ENCODE data around the gene SPSB1.
"Not testable (repeated sequence)": the region's sequence is repeated elsewhere in the genome, so short reads cannot be mapped to it uniquely, and the experiment has no call there.

Gene SPSB1

GRCh38 chr1:9362488-9362887 lies 69.8 kb downstream of the SPSB1 start:
- DNase-seq (ENCODE audit: low read depth in 3 of 3, low spot score in 1 of 3): no peak

DNA sequence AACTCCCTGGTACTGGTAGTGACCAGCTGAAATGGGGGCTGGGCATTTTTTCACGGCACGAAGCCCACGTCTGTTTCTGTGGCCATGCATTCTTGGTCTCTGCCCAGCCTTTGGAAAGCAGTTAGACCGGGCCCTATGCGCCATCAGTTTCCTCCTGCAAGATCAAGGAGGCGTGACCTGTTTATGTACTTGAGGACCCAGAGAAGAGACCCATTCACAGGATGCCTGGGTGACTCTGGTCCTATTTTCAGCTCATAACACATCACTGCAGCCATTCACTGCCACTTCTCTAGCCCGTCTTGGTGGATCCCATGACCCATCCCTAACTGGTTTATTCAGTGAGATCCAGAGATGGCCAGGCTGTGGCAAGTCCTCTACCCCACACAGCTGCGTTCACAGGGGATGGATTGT lies 70.4 kb downstream of the SPSB1 start:
- no peak for DNase-seq (ENCODE audit: low read depth in 3 of 3, low spot score in 1 of 3)

- no peak for DNase-seq (ENCODE audit: low read depth in 3 of 3, low spot score in 1 of 3)
Measured at GRCh38 chr1:9366298-9366697, 73.6 kb downstream of the SPSB1 start.

- no peak for DNase-seq (ENCODE audit: low read depth in 3 of 3, low spot score in 1 of 3)
Measured at GRCh38 chr1:9366943-9367780, 74.5 kb downstream of the SPSB1 start.

GRCh38 chr1:9367806-9368205 lies 75.1 kb downstream of the SPSB1 start:
- DNase-seq (ENCODE audit: low read depth in 3 of 3, low spot score in 1 of 3): no peak

- DNase-seq (ENCODE audit: low read depth in 3 of 3, low spot score in 1 of 3): no peak
Measured at GRCh38 chr1:9368356-9368755, 75.7 kb downstream of the SPSB1 start.

DNA sequence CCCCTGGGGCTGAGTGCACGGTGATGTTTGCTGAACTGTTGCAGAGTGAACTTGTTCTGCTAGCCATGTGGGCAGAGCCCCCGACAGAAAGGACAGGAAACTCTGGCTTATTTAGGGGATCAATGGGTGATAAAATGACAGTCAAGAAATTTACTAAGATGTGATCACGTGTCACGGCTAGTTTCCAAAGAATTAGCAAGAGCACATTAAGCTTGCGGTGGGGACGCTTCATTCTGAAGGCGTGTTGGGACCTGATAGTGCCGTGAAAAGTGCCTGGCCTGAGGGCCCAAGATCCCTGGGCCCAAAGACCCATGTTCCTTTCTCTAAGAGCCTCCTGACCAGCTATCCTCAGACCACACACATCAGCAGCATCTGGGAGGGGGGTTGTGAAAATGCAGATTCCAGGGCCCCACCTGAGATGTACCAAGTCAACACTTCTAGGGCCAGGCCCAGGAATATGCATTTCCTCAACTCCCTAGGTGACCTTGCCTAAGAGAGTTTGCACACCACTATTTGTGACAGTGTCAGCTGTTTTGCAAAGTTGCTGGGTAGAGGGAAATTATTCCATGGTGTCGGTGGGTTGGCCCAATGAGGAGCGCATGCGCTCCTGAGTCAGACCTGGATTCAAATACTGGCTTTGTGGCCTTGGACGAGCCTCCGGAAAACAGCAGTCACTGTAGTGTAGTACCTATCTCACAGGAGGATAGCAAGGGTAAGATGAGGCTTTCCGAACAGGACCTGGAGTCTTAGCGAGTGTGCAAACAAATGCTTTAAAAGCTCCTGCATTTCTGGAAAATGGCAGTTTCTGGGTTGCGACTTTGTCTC lies 77.5 kb downstream of the SPSB1 start:
- no peak for DNase-seq (ENCODE audit: low read depth in 3 of 3, low spot score in 1 of 3)

GRCh38 chr1:9371391-9371935 lies 78.8 kb downstream of the SPSB1 start:
- no peak for DNase-seq (ENCODE audit: low read depth in 3 of 3, low spot score in 1 of 3)

GRCh38 chr1:9371951-9372350 lies 79.3 kb downstream of the SPSB1 start:
- no peak for DNase-seq (ENCODE audit: low read depth in 3 of 3, low spot score in 1 of 3)

DNA sequence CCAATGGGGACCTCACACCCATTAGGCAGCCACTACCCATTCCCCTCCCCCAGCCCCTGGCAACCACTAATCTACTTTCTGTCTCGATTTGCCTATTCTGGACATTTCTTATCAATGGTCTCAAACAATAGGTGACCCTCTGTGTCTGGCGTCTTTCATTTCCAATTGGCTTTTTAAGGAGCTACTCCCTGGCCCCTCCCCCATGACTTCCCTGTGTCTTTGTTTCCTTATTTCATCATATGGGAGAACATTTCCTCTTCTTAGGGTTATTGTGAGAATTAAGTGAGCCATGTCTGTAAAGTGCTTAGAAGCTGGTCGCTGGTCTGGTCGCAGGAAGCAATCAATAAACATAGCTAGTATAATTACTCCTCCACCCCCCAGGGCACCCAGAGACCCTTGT lies 80.9 kb downstream of the SPSB1 start:
- DNase-seq (ENCODE audit: low read depth in 3 of 3, low spot score in 1 of 3): no peak

GRCh38 chr1:9374748-9375341 lies 82.2 kb downstream of the SPSB1 start:
- DNase-seq (ENCODE audit: low read depth in 3 of 3, low spot score in 1 of 3): no peak

DNA sequence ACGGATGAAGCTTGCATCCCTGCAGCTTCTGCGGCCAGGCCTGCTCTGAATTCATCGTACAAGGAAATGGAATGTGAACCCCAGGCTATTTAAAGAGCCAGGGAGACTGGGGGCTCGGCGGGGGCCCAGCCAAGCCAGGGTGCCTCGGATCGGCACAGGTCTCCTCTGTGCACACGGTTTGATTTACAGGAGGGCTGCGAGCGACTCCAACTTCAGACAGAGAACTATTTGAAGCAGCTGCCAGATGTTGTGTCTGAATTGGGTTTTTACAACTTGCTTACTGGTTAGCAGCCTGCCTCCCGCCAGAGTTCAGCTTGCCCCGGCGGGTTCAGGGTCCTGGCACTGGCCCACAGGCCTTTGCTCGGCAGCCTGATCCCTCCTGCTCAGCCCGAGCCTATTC lies 83.2 kb downstream of the SPSB1 start:
- no peak for DNase-seq (ENCODE audit: low read depth in 3 of 3, low spot score in 1 of 3)

- no peak for DNase-seq (ENCODE audit: low read depth in 3 of 3, low spot score in 1 of 3)
Measured at GRCh38 chr1:9376430-9376829, 83.7 kb downstream of the SPSB1 start.

GRCh38 chr1:9376886-9377333 lies 84.2 kb downstream of the SPSB1 start:
- no peak for DNase-seq (ENCODE audit: low read depth in 3 of 3, low spot score in 1 of 3)

- no peak for DNase-seq (ENCODE audit: low read depth in 3 of 3, low spot score in 1 of 3)
Measured at GRCh38 chr1:9378801-9379200, 86.1 kb downstream of the SPSB1 start.

DNA sequence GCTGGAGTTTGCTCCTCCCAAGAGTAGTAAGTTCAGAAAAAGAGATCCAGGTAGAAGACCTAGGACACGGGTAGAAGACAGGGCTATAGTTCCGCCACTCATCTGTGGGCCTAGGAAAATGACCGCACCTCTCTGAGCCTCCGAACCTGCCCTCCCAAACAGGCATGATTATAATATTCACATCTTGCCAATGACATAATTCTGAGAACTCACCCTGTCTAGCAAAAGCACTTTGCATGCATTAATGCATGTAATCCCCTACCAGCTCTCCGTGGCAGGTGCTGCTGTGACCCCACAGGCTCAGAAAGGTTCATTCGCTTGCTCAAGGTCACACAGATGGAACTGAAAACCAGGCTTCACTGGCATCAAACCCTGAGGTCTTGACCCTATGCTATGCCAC lies 88.0 kb downstream of the SPSB1 start:
- no peak for DNase-seq (ENCODE audit: low read depth in 3 of 3, low spot score in 1 of 3)

DNA sequence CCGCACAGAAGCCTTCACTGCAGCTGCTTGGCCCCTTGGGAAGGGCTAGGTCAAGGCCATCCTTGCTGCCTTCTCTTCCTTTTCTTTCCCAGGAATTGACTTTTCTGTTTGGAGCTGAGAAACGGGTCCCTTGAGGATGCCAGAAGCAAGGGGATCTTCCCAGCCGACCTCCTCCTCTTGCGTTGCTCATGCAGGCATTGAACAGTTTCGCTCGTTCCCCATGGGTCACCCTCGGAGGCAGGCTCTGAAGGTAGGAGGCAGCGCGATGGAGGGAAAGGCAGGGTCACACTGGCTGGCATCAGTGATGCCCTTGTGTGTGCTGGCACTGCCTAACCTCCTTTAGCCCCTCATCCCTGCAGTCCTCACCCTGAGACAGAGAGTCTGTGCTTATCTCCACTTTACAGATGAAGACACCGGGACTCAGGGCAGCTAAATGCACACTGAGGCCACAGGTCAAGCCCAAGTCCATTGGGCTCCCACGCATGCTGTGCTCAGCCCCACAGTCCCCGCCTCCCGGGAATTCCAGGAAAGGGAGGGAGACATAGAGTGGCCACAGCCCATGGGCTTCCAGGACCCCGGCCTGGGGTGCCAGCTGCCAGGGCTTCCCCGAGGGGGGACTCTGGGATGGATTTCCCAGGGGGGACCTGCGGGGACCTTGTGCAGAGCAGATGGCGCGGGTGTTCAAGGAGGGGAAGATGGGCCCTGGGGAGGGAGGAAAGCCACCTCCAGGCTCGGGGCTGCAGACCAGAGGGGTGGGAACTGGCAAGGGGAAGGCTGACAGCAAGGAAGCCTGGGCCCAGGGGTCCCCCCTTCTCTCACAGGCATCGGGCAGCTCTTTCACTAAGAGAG lies 90.2 kb downstream of the SPSB1 start:
- DNase-seq (ENCODE audit: low read depth in 3 of 3, low spot score in 1 of 3): no peak

- no peak for DNase-seq (ENCODE audit: low read depth in 3 of 3, low spot score in 1 of 3)
Measured at GRCh38 chr1:9384128-9384527, 91.4 kb downstream of the SPSB1 start.

GRCh38 chr1:9384751-9385245 lies 92.1 kb downstream of the SPSB1 start:
- DNase-seq (ENCODE audit: low read depth in 3 of 3, low spot score in 1 of 3): no peak

DNA sequence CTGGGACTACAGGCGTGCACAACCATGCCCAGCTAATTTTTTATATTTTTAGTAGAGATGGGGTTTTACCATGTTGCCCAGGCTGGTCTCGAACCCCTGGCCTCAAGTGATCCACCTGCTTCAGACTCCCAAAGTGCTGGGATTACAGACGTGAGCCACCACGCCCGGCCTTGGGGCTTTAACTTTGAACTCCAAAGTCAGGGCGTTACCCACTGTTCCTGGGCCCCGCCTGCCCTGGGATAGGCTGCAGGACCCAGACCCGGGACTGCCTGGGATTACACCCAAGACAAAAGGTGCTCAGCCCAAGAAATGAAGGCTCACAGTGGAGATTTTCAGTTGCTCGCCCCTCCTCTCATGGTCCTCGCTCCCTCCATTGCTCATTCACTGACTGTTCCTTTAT lies 92.7 kb downstream of the SPSB1 start:
- DNase-seq (ENCODE audit: low read depth in 3 of 3, low spot score in 1 of 3): not testable (repeated sequence)
